ENCODE data around the gene OSBPL9. TPM values are rescaled to one million over a fixed set of nuclear protein-coding genes. Genes with fewer than 3 reads are reported as not detected.

OSBPL9 gene
- polyA plus RNA-seq, 1 donor (not counting 4 experiments of a cell fraction or from before 2014, with no cell fraction given), result 62.7 TPM

- Histone ChIP-seq H3K79me2 (ENCODE audit: control insufficient read depth, insufficient read depth, low read length) (peaks cover 56% of the 10 kb centered on the region), H3K4me1 (ENCODE audit: control insufficient read depth, extremely low read depth, insufficient read depth, low read length) (peaks cover 38% of the 10 kb centered on the region), H2AFZ (ENCODE audit: control insufficient read depth, low read length) (no peak overlapping the region), H3K27ac (ENCODE audit: control insufficient read depth, insufficient read depth, low read length) (no peak overlapping the region), H3K9me1 (ENCODE audit: control insufficient read depth, extremely low read depth, insufficient read depth, low read length) (no peaks in the 10 kb centered on the region), H3K4me3 (ENCODE audit: control insufficient read depth in 2 of 3, extremely low read depth in 1 of 3, insufficient read depth in 2 of 3, low read depth in 1 of 3, low read length in 3 of 3) (no peak overlapping the region), H3K4me2 (ENCODE audit: control insufficient read depth, extremely low read depth, insufficient read depth, low read depth, low read length) (no peak overlapping the region), H3K27me3 (ENCODE audit: control insufficient read depth, extremely low read depth, insufficient read depth, low read length) (no peaks in the 10 kb centered on the region), H4K20me1 (ENCODE audit: control insufficient read depth, extremely low read depth, insufficient read depth, low read length) (no peaks in the 10 kb centered on the region), H3K9me3 (ENCODE audit: control insufficient read depth, low read depth, low read length) (no peaks in the 10 kb centered on the region), H3K36me3 (ENCODE audit: control insufficient read depth in 2 of 2, extremely low read depth in 1 of 2, insufficient read depth in 2 of 2, low read length in 2 of 2) (no peaks in the 10 kb centered on the region), H3K9ac (ENCODE audit: control insufficient read depth, extremely low read depth, insufficient read depth, low read length) (no peak overlapping the region)
- no peak for TF ChIP-seq CTCF (optimal IDR thresholded peaks at IDR 0.05 in 1 of 3, IDR thresholded peaks at IDR 0.05 in 1 of 3, conservative IDR thresholded peaks at IDR 0.05 in 1 of 3; ENCODE audit: extremely low read depth in 1 of 3, insufficient read depth in 2 of 3, low read length in 3 of 3)
- no peak for FAIRE-seq
- dilution Hi-C loops (cut with MboI; ENCODE audit: extremely low pct_ligation_motif_present, low sequenced_read_pairs), result no loop called here
- DNase-seq (ENCODE audit: low read depth, low spot score), result no peak
These were observed 25.8 kb downstream of the OSBPL9 start for GRCh38 chr1:51642739-51643142.

GRCh38 chr1:51643362-51643761 lies 26.5 kb downstream of the OSBPL9 start:
- no peaks in the 10 kb centered on the region for H3K27me3 ChIP-seq (ENCODE audit: control insufficient read depth, extremely low read depth, insufficient read depth, low read length)
- H3K36me3 ChIP-seq (ENCODE audit: control insufficient read depth in 2 of 2, extremely low read depth in 1 of 2, insufficient read depth in 2 of 2, low read length in 2 of 2), result no peaks in the 10 kb centered on the region
- no peak overlapping the region for H3K4me3 ChIP-seq (ENCODE audit: control insufficient read depth in 2 of 3, extremely low read depth in 1 of 3, insufficient read depth in 2 of 3, low read depth in 1 of 3, low read length in 3 of 3)
- H3K79me2 ChIP-seq (ENCODE audit: control insufficient read depth, insufficient read depth, low read length), result peaks cover 62% of the 10 kb centered on the region
- no peak overlapping the region for H3K4me2 ChIP-seq (ENCODE audit: control insufficient read depth, extremely low read depth, insufficient read depth, low read depth, low read length)
- dilution Hi-C loops (cut with MboI; ENCODE audit: extremely low pct_ligation_motif_present, low sequenced_read_pairs), result no loop called here
- DNase-seq (ENCODE audit: low read depth, low spot score) (no peak), FAIRE-seq (no peak)
- no peaks in the 10 kb centered on the region for H4K20me1 ChIP-seq (ENCODE audit: control insufficient read depth, extremely low read depth, insufficient read depth, low read length)
- no peak overlapping the region for H2AFZ ChIP-seq (ENCODE audit: control insufficient read depth, low read length)
- no peak overlapping the region for H3K9ac ChIP-seq (ENCODE audit: control insufficient read depth, extremely low read depth, insufficient read depth, low read length)
- no peaks in the 10 kb centered on the region for H3K9me3 ChIP-seq (ENCODE audit: control insufficient read depth, low read depth, low read length)
- TF ChIP-seq EZH2 (IDR thresholded peaks at IDR 0.05; ENCODE audit: low read length) (no peak), CTCF (optimal IDR thresholded peaks at IDR 0.05 in 1 of 3, IDR thresholded peaks at IDR 0.05 in 1 of 3, conservative IDR thresholded peaks at IDR 0.05 in 1 of 3; ENCODE audit: extremely low read depth in 1 of 3, insufficient read depth in 2 of 3, low read length in 3 of 3) (no peak)
- no peaks in the 10 kb centered on the region for H3K9me1 ChIP-seq (ENCODE audit: control insufficient read depth, extremely low read depth, insufficient read depth, low read length)
- no peak overlapping the region for H3K27ac ChIP-seq (ENCODE audit: control insufficient read depth, insufficient read depth, low read length)
- H3K4me1 ChIP-seq (ENCODE audit: control insufficient read depth, extremely low read depth, insufficient read depth, low read length), result peaks cover 33% of the 10 kb centered on the region

Data from keratinocyte (primary cell).